HCT116 (cell line): ENCODE measurements around the gene SLC25A12. TPM values are rescaled to one million over a fixed set of nuclear protein-coding genes. Genes with fewer than 3 reads are reported as not detected.

Experiments used
- ATAC-seq: fragments of 200-7000 bp; cut with Tn5 transposase; 2 replicates; pipeline ENCODE4 v1.9.1; 2020; ENCODE audit warnings: mild to moderate bottlenecking, moderate library complexity
- BruUV-seq: library from RNA; stranded (reverse); fragments of 400-500 nt; replicated peaks from 2 replicates; lab custom pipeline; 2021; lab: Mats Ljungman, UMichigan
- CTCF ChIA-PET: fragments of 300-600 bp; sonication (Branson Sonifier 250); formaldehyde crosslinking; loops from one replicate; lab custom pipeline; 2021; ENCODE audit warnings: antibody characterized with exemption; lab: Charles Lee
- POLR2A ChIA-PET: fragments of 300-600, 350-600 bp; sonication (Branson Sonifier 250); formaldehyde crosslinking; loops from one replicate; lab custom pipeline; 2021; ENCODE audit warnings: antibody characterized with exemption; lab: Charles Lee
- RAD21 ChIA-PET, 2 experiments: fragments of 300-600 bp; sonication (Branson Sonifier 250); formaldehyde crosslinking; loops; one replicate each; lab custom pipeline; 2023; ENCODE audit warnings: low total read pairs in 2 of 2; ENCODE audit not compliant: uncharacterized antibody in 2 of 2, unreplicated experiment in 2 of 2, low non-redundant PET in 1 of 2; lab: Charles Lee
- DNase-seq: peaks from one replicate; pipeline ENCODE4 v3.0.0-alpha.2; 2010; ENCODE audit warnings: low read depth, low spot score
- H2AFZ ChIP-seq: fragments of 200-600 bp; shearing (Covaris generic), sonication (generic); 2 replicates; pipeline ENCODE4 v1.6.1; 2017; ENCODE audit warnings: low read depth, mixed run types, mixed read lengths, antibody characterized with exemption, low read length; ENCODE audit not compliant: poor library complexity, severe bottlenecking
- H3K27ac ChIP-seq: 2 replicates; pipeline ENCODE4 v1.5.1; 2012; ENCODE audit warnings: low read depth, low read length
- H3K27me3 ChIP-seq: fragments of 200-600 bp; sonication (generic); 2 replicates; pipeline ENCODE4 v1.6.1; 2016; ENCODE audit warnings: mixed run types, low read length, mixed read lengths; ENCODE audit not compliant: insufficient read depth
- H3K36me3 ChIP-seq, 2 experiments: fragments of 200-500 bp in 1 of 2; fragments of 200-600 bp in 1 of 2; sonication (Bioruptor generic) in 1 of 2; sonication (generic) in 1 of 2; 2 replicates each; pipeline versions ENCODE4 v1.5.1 to v1.6.1; 2014 to 2016; ENCODE audit warnings: low read length in 2 of 2, inconsistent platforms in 1 of 2, mixed read lengths in 1 of 2, mixed run types in 1 of 2; ENCODE audit not compliant: insufficient read depth in 2 of 2, control insufficient read depth in 1 of 2
- H3K4me1 ChIP-seq, 2 experiments: fragments of 200-600 bp in 1 of 2; sonication (generic) in 1 of 2; 2 replicates each; pipeline versions ENCODE4 v1.5.1 to v1.6.1; 2012 to 2017; ENCODE audit warnings: low read length in 2 of 2, inconsistent platforms in 1 of 2, mild to moderate bottlenecking in 1 of 2, mixed read lengths in 1 of 2, mixed run types in 1 of 2, moderate library complexity in 1 of 2; ENCODE audit not compliant: insufficient read depth in 2 of 2, control insufficient read depth in 1 of 2
- H3K4me2 ChIP-seq: fragments of 200-600 bp; sonication (generic); 2 replicates; pipeline ENCODE4 v1.6.1; 2017; ENCODE audit warnings: mixed run types, low read length, mixed read lengths
- H3K4me3 ChIP-seq, 2 experiments: fragments of 200-600 bp in 1 of 2; sonication (generic) in 1 of 2; replicated peaks in 1 of 2; 2 replicates each; pipeline ENCODE4 v1.5.1; 2011 to 2016; ENCODE audit warnings: low read length in 2 of 2, control low read depth in 1 of 2, low read depth in 1 of 2, mild to moderate bottlenecking in 1 of 2, mixed read lengths in 1 of 2, mixed run types in 1 of 2
- H3K79me2 ChIP-seq: fragments of 200-600 bp; sonication (generic); 2 replicates; pipeline ENCODE4 v1.6.1; 2017; ENCODE audit warnings: mild to moderate bottlenecking, mixed run types, low read length, moderate library complexity, mixed read lengths; ENCODE audit not compliant: insufficient read depth
- H3K9ac ChIP-seq: fragments of 200-600 bp; sonication (generic); 2 replicates; pipeline ENCODE4 v1.6.1; 2016; ENCODE audit warnings: low read length, mixed read lengths
- H3K9me2 ChIP-seq: fragments of 200-600 bp; sonication (generic), shearing (Covaris generic); 2 replicates; pipeline ENCODE4 v1.6.1; 2017; ENCODE audit warnings: mixed run types, mild to moderate bottlenecking, moderate library complexity; ENCODE audit not compliant: insufficient read depth
- H3K9me3 ChIP-seq, 2 experiments: fragments of 200-500 bp in 1 of 2; fragments of 200-600 bp in 1 of 2; sonication (Bioruptor generic) in 1 of 2; sonication (generic) in 1 of 2; 2 replicates each; pipeline ENCODE4 v1.6.1; 2014 to 2017; ENCODE audit warnings: low read length in 2 of 2, mixed read lengths in 2 of 2, inconsistent platforms in 1 of 2, low read depth in 1 of 2, mild to moderate bottlenecking in 1 of 2, mixed run types in 1 of 2, moderate library complexity in 1 of 2; ENCODE audit not compliant: control insufficient read depth in 1 of 2, insufficient read depth in 1 of 2
- H4K20me1 ChIP-seq: fragments of 200-600 bp; sonication (generic), shearing (Covaris generic); 2 replicates; pipeline ENCODE4 v1.6.1; 2017; ENCODE audit warnings: mixed run types, mild to moderate bottlenecking, moderate library complexity; ENCODE audit not compliant: insufficient read depth
- CBX3 ChIP-seq: IDR thresholded peaks from 2 replicates; pipeline ENCODE4 v1.6.1; 2012; ENCODE audit warnings: low read depth
- ELF1 ChIP-seq: IDR thresholded peaks from 2 replicates; pipeline ENCODE4 v1.6.1; 2012; ENCODE audit warnings: low read depth, borderline replicate concordance
- JUND ChIP-seq: IDR thresholded peaks from 2 replicates; pipeline ENCODE4 v1.6.1; 2012
- POLR2AphosphoS5 ChIP-seq: IDR thresholded peaks from 2 replicates; pipeline ENCODE4 v1.6.1; 2011; ENCODE audit warnings: mild to moderate bottlenecking, low read depth, low read length, moderate library complexity
- RAD21 ChIP-seq: IDR thresholded peaks from 2 replicates; pipeline ENCODE4 v1.6.1; 2012; ENCODE audit warnings: low read depth, mild to moderate bottlenecking
- TCF7L2 ChIP-seq: IDR thresholded peaks from 2 replicates; pipeline ENCODE4 v1.7.0; 2011; ENCODE audit warnings: borderline replicate concordance, inconsistent platforms; ENCODE audit not compliant: insufficient read depth, insufficient read length; ENCODE audit errors: extremely low read depth
- intact Hi-C: fragments of 100-400 bp; cut with micrococcal nuclease; formaldehyde crosslinking; loops from 2 replicates; pipeline ENCODE4 v1.10.0; 2022
- total RNA-seq: library from RNA; stranded (reverse); gene quantifications from one replicate; pipeline ENCODE4 v1.2.1, GENCODE V29; 2021; ENCODE audit not compliant: unreplicated experiment

The SLC25A12 gene
- total RNA-seq, 1 experiment from 2014 or later: 16.0 TPM

- ChIA-PET POLR2A (no interaction called here), RAD21 (no interaction called here), CTCF (interaction anchor here (1.3 kb wide), 1 partner anchor 340 kb away, joined by 5 read pairs; no protein-coding TSS in a partner anchor)
- no peak for DNase-seq
- Histone ChIP-seq H3K36me3 (peaks cover 7 to 14% of the 10 kb centered on the region in 2 experiments), H3K27me3 (no peaks in the 10 kb centered on the region), H3K9ac (no peak overlapping the region), H2AFZ (no peak overlapping the region), H3K9me3 (no peaks in the 10 kb centered on the region), H3K4me2 (no peak overlapping the region), H3K9me2 (no peaks in the 10 kb centered on the region), H3K4me1 (no peaks in the 10 kb centered on the region), H3K79me2 (no peaks in the 10 kb centered on the region), H3K4me3 (no peak overlapping the region), H4K20me1 (no peaks in the 10 kb centered on the region), H3K27ac (no peak overlapping the region)
- ATAC-seq: no peak
- TF ChIP-seq RAD21 (peak; percentile 38; the same call in 1 of the 2 replicates), JUND (no peak)
- intact Hi-C loops: no loop called here
- no TSS peak for BruUV-seq
Observed at GRCh38 chr2:171787333-171788072, 106.5 kb downstream of the SLC25A12 start.

DNA sequence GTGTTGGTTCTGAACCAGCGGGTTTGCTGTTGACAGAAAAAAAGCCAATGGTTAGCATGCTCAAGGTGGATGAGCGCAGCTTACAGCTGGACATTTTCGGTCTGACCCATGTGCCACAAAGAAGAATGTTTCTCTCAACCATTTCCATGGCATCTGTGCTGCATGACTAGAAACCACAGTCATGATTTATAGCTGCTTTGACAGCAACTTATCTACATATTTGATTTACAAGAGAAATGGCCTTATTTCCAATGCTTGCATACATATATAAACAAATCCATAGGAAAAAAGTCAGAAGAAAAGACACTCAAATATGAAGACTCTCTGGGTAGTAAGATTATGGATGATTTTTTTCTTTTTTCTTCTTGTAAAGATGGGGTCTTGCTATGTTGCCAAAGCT, 108.6 kb downstream of the SLC25A12 start:
- H4K20me1 ChIP-seq: no peaks in the 10 kb centered on the region
- ChIA-PET CTCF (no interaction called here), RAD21 (no interaction called here), POLR2A (no interaction called here)
- H3K9ac ChIP-seq: no peak overlapping the region
- no peaks in the 10 kb centered on the region for H3K9me2 ChIP-seq
- no peaks in the 10 kb centered on the region for H3K79me2 ChIP-seq
- DNase-seq: no peak
- H3K36me3 ChIP-seq: peaks cover 4 to 14% of the 10 kb centered on the region in 2 experiments; a peak in 3 of 4 replicates
- no peaks in the 10 kb centered on the region for H3K4me1 ChIP-seq
- H3K9me3 ChIP-seq: no peaks in the 10 kb centered on the region
- no peak for ATAC-seq
- no peak overlapping the region for H3K4me2 ChIP-seq
- intact Hi-C loops: no loop called here
- H3K4me3 ChIP-seq: no peak overlapping the region
- no peak overlapping the region for H2AFZ ChIP-seq
- H3K27me3 ChIP-seq: no peaks in the 10 kb centered on the region
- no peak overlapping the region for H3K27ac ChIP-seq
- BruUV-seq: no TSS peak
- TF ChIP-seq ELF1 (no peak), RAD21 (no peak), CBX3 (no peak), TCF7L2 (no peak), POLR2AphosphoS5 (no peak)
